Gastroesophageal sphincter (tissue), 4 donors: ENCODE data around the gene LRRC8C. TPM values are rescaled to one million over a fixed set of nuclear protein-coding genes. Genes with fewer than 3 reads are reported as not detected.

Experiments used
- ATAC-seq: fragments of 150-250 bp; one replicate; pipeline ENCODE4 v1.9.1; 2016; ENCODE audit warnings: mild to moderate bottlenecking, moderate library complexity
- H3K27ac ChIP-seq, 4 donors: fragments of 200-600 bp; sonication (generic) in 3 of 4; 1 replicate in 3 of 4; 2 replicates in 1 of 4; pipeline ENCODE4 v1.5.1; 2016 to 2019
- H3K27me3 ChIP-seq: fragments of 200-600 bp; sonication (generic); one replicate; pipeline ENCODE4 v1.5.1; 2019
- H3K36me3 ChIP-seq, 2 donors: fragments of 200-600 bp; sonication (generic); one replicate each; pipeline ENCODE4 v1.5.1; 2019; ENCODE audit warnings: control low read depth in 1 of 2
- H3K4me1 ChIP-seq, 3 donors: fragments of 200-600 bp; sonication (generic); 1 replicate in 2 of 3; 2 replicates in 1 of 3; pipeline ENCODE4 v1.5.1; 2016 to 2019; ENCODE audit warnings: control low read depth in 2 of 3
- H3K4me3 ChIP-seq, 2 donors: fragments of 200-600 bp; sonication (generic); one replicate each; pipeline ENCODE4 v1.5.1; 2019; ENCODE audit warnings: mild to moderate bottlenecking in 1 of 2, moderate library complexity in 1 of 2
- H3K9me3 ChIP-seq, 3 donors: fragments of 200-600 bp; sonication (generic); one replicate each; pipeline ENCODE4 v1.5.1; 2017 to 2019; ENCODE audit warnings: control low read depth in 2 of 3
- CTCF ChIP-seq, 4 experiments: fragments of 200-600 bp in 2 of 4; fragments of 450-650 bp in 2 of 4; sonication (generic) in 1 of 4; IDR thresholded peaks; one replicate each; pipeline ENCODE4 v1.5.1; 2017 to 2019; ENCODE audit warnings: antibody characterized with exemption in 4 of 4, mild to moderate bottlenecking in 2 of 4, moderate library complexity in 2 of 4
- EP300 ChIP-seq: sonication (generic); formaldehyde crosslinking; IDR thresholded peaks from one replicate; pipeline ENCODE4 v1.6.1; 2017; ENCODE audit warnings: antibody characterized with exemption, mild to moderate bottlenecking
- POLR2A ChIP-seq, 2 donors: fragments of 450-650 bp; IDR thresholded peaks; one replicate each; pipeline ENCODE4 v1.6.1; 2017; ENCODE audit warnings: antibody characterized with exemption in 2 of 2, mild to moderate bottlenecking in 2 of 2, moderate library complexity in 1 of 2
- POLR2AphosphoS5 ChIP-seq: sonication (generic); formaldehyde crosslinking; IDR thresholded peaks from one replicate; pipeline ENCODE4 v1.6.1; 2017; ENCODE audit warnings: antibody characterized with exemption
- WGBS, 2 donors: methylation state at CpG; one replicate each; pipeline ENCODE4 v1.1.5; 2018; ENCODE audit warnings: low coverage in 1 of 2; 5-methylcytosine and 5-hydroxymethylcytosine counted together
- total RNA-seq, 4 donors: library from RNA; depleted of rRNA; stranded (reverse); fragments of >200 nt; gene quantifications; one replicate each; pipeline ENCODE4 v1.1.0, GENCODE V29; 2016

LRRC8C gene
- total RNA-seq, 4 donors from 2014 or later, result 5.4 to 9.6 (median 6.2) TPM

GRCh38 chr1:89660224-89661061, 27.5 kb downstream of the LRRC8C start:
- Histone ChIP-seq H3K27me3 (no peaks in the 10 kb centered on the region), H3K36me3 (no peaks in the 10 kb centered on the region), H3K9me3 (no peaks in the 10 kb centered on the region), H3K4me3 (no peak overlapping the region), H3K27ac (peak overlapping the region in 1 of 4 donors; percentile 27), H3K4me1 (peaks cover 0 to 26% (median 8%) of the 10 kb centered on the region in 3 donors)
- ATAC-seq, result no peak
- TF ChIP-seq EP300 (no peak), POLR2AphosphoS5 (no peak), CTCF (IDR thresholded peaks at IDR 0.05) (no peak), POLR2A (IDR thresholded peaks at IDR 0.05) (no peak)
- 61 to 67% methylated on average over 2 to 3 of the region's 3 CpGs for WGBS, 2 donors

- Histone ChIP-seq H3K4me1 (peaks cover 0 to 14% (median 0%) of the 10 kb centered on the region in 3 donors), H3K27me3 (no peaks in the 10 kb centered on the region), H3K9me3 (no peaks in the 10 kb centered on the region), H3K36me3 (no peaks in the 10 kb centered on the region), H3K4me3 (no peak overlapping the region), H3K27ac (no peak overlapping the region)
- ATAC-seq, result no peak
- no peak for TF ChIP-seq POLR2AphosphoS5
- no peak for TF ChIP-seq EP300
- TF ChIP-seq POLR2A (IDR thresholded peaks at IDR 0.05), result no peak
- no peak for TF ChIP-seq CTCF (IDR thresholded peaks at IDR 0.05)
- 92 to 93% methylated on average over 7 to 8 of the region's 8 CpGs for whole genome bisulfite sequencing, 2 donors
Observed at GRCh38 chr1:89665941-89666340, 33.0 kb downstream of the LRRC8C start.

- Histone ChIP-seq H3K27me3 (no peaks in the 10 kb centered on the region), H3K4me1 (peaks cover 0 to 9% (median 0%) of the 10 kb centered on the region in 3 donors), H3K27ac (no peak overlapping the region), H3K36me3 (no peaks in the 10 kb centered on the region), H3K9me3 (no peaks in the 10 kb centered on the region), H3K4me3 (no peak overlapping the region)
- 75% methylated on average over 1 of the region's 1 CpG; no CpG with 5 or more reads in 1 of the 2 donors for WGBS, 2 donors
- no peak for ATAC-seq
- no peak for TF ChIP-seq EP300
- no peak for TF ChIP-seq POLR2A (IDR thresholded peaks at IDR 0.05)
- TF ChIP-seq POLR2AphosphoS5, result no peak
- no peak for TF ChIP-seq CTCF (IDR thresholded peaks at IDR 0.05)
Observed at GRCh38 chr1:89666640-89667039, 33.7 kb downstream of the LRRC8C start.

- Histone ChIP-seq H3K27ac (peak overlapping the region in 1 of 4 donors; percentile 31), H3K36me3 (no peaks in the 10 kb centered on the region), H3K27me3 (no peaks in the 10 kb centered on the region), H3K4me3 (no peak overlapping the region), H3K4me1 (peaks cover 0 to 9% (median 0%) of the 10 kb centered on the region in 3 donors), H3K9me3 (no peaks in the 10 kb centered on the region)
- TF ChIP-seq POLR2AphosphoS5 (no peak), EP300 (no peak), CTCF (IDR thresholded peaks at IDR 0.05) (no peak), POLR2A (IDR thresholded peaks at IDR 0.05) (no peak)
- 25 to 33% methylated on average over 1 of the region's 1 CpG for WGBS, 2 donors
- ATAC-seq, result no peak
Observed at GRCh38 chr1:89667691-89668090, 34.8 kb downstream of the LRRC8C start.

GRCh38 chr1:89668961-89669360, 36.0 kb downstream of the LRRC8C start:
- no peak for TF ChIP-seq EP300
- no peak for TF ChIP-seq CTCF (IDR thresholded peaks at IDR 0.05)
- TF ChIP-seq POLR2AphosphoS5, result no peak
- TF ChIP-seq POLR2A (IDR thresholded peaks at IDR 0.05), result no peak
- ATAC-seq, result no peak
- WGBS, 2 donors, result 83 to 86% methylated on average over 3 of the region's 3 CpGs

More at GRCh38 chr1:89668961-89669360, 36.0 kb downstream of the LRRC8C start:
- H3K36me3 ChIP-seq, result no peaks in the 10 kb centered on the region
- H3K9me3 ChIP-seq, result no peaks in the 10 kb centered on the region
- no peak overlapping the region for H3K27ac ChIP-seq
- H3K27me3 ChIP-seq, result no peaks in the 10 kb centered on the region
- H3K4me1 ChIP-seq, result peaks cover 0 to 9% (median 0%) of the 10 kb centered on the region in 3 donors
- no peak overlapping the region for H3K4me3 ChIP-seq
